Measurements from ENCODE around the gene MAGI1.

DNA sequence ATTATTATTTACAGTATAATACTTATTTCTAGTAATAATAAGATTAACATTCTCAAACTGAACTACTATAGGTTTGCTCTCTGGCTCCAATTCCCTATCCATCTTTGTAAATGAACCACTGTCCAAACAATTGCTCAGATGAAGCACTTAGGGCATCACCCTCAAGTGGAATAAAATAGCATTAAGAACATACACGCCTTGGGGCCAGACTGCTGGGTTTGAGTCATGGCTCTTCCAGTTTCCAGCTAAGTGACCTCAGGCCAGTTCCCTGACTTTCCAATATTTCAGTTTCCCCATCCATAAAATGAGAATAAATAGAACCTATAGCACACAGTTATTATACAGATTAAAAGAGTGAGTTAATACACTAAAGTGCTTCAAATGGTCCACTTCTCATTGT is 507.2 kb downstream of the MAGI1 start:
- TF ChIP-seq POLR2A (IDR thresholded peaks at IDR 0.05), result no peak
- TF ChIP-seq, protein P1, sequence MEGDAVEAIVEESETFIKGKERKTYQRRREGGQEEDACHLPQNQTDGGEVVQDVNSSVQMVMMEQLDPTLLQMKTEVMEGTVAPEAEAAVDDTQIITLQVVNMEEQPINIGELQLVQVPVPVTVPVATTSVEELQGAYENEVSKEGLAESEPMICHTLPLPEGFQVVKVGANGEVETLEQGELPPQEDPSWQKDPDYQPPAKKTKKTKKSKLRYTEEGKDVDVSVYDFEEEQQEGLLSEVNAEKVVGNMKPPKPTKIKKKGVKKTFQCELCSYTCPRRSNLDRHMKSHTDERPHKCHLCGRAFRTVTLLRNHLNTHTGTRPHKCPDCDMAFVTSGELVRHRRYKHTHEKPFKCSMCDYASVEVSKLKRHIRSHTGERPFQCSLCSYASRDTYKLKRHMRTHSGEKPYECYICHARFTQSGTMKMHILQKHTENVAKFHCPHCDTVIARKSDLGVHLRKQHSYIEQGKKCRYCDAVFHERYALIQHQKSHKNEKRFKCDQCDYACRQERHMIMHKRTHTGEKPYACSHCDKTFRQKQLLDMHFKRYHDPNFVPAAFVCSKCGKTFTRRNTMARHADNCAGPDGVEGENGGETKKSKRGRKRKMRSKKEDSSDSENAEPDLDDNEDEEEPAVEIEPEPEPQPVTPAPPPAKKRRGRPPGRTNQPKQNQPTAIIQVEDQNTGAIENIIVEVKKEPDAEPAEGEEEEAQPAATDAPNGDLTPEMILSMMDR (IDR thresholded peaks at IDR 0.05), result no peak
